A549 (cell line): ENCODE results near the gene TFF3. TPM values are rescaled to one million over a fixed set of nuclear protein-coding genes. Genes with fewer than 3 reads are reported as not detected.

Experiments
- ATAC-seq, 2 experiments: fragments of 200-7000 bp in 1 of 2; fragments of >200 bp in 1 of 2; cut with Nextera tagmentation in 1 of 2; cut with Tn5 transposase in 1 of 2; 3 replicates each; pipeline versions ENCODE4 v1.8.0 to v1.9.1; 2018 to 2020; ENCODE audit warnings: mild to moderate bottlenecking in 1 of 2, moderate library complexity in 1 of 2
- CTCF ChIA-PET: fragments of 300-600 bp; sonication (Branson Sonifier 250); formaldehyde crosslinking; extraction: SDS; loops from one replicate; lab custom pipeline; 2021; ENCODE audit warnings: antibody characterized with exemption, inconsistent platforms; lab: Yijun Ruan, JAX
- POLR2A ChIA-PET: fragments of 350-600 bp; formaldehyde crosslinking; extraction: SDS; loops from one replicate; lab custom pipeline; 2021; ENCODE audit warnings: antibody characterized with exemption, inconsistent platforms; lab: Yijun Ruan, JAX
- DNase-seq, 2 experiments: peaks; one replicate each; pipeline versions ENCODE4 v3.0.0 to v3.0.0-alpha.2; 2011 to 2016; ENCODE audit warnings: low read depth in 1 of 2, low spot score in 1 of 2
- FAIRE-seq: peaks from 2 replicates; lab custom pipeline; 2011; peaks lifted over from hg19 to GRCh38; lab: Jason Lieb, UNC
- H3K27ac ChIP-seq, 2 experiments: fragments of >200 bp; sonication (Bioruptor Twin); formaldehyde crosslinking; 3 replicates each; pipeline ENCODE4 v1.5.1; 2016 to 2017
- H3K4me1 ChIP-seq: fragments of >200 bp; sonication (Bioruptor Twin); formaldehyde crosslinking; 3 replicates; pipeline ENCODE4 v1.6.1; 2016
- H3K4me2 ChIP-seq: fragments of >200 bp; sonication (Bioruptor Twin); formaldehyde crosslinking; 3 replicates; pipeline ENCODE4 v1.6.1; 2016
- H3K4me3 ChIP-seq: fragments of >200 bp; sonication (Bioruptor Twin); formaldehyde crosslinking; 3 replicates; pipeline ENCODE4 v1.5.1; 2016
- H3K9me3 ChIP-seq: fragments of >200 bp; sonication (Bioruptor Twin); formaldehyde crosslinking; 3 replicates; pipeline ENCODE4 v1.6.1; 2016
- ATOH8 ChIP-seq: fragments of 250-450 bp; sonication (Bioruptor Pico); IDR thresholded peaks from 2 replicates; pipeline ENCODE4 v1.5.0; 2020; ENCODE audit warnings: low read depth, mild to moderate bottlenecking, moderate library complexity
- BCL3 ChIP-seq: fragments of >200 bp; sonication (Bioruptor Twin); formaldehyde crosslinking; IDR thresholded peaks from 3 replicates; pipeline ENCODE4 v1.6.1; 2016
- BHLHE40 ChIP-seq: IDR thresholded peaks from 2 replicates; pipeline ENCODE4 v1.6.1; 2012; ENCODE audit warnings: low read depth, low read length, inconsistent platforms
- CBX8 ChIP-seq: fragments of 200-600 bp; sonication (generic); IDR thresholded peaks from 2 replicates; pipeline ENCODE4 v1.6.1; 2016
- CEBPB ChIP-seq, 2 experiments: fragments of >200 bp in 1 of 2; sonication (Bioruptor Twin) in 1 of 2; formaldehyde crosslinking in 1 of 2; IDR thresholded peaks; 2 replicates each; pipeline ENCODE4 v1.6.1; 2012 to 2016
- CHD4 ChIP-seq: fragments of 200-600 bp; sonication (generic); IDR thresholded peaks from 2 replicates; pipeline ENCODE4 v1.6.1; 2016; ENCODE audit warnings: antibody characterized with exemption, mild to moderate bottlenecking, borderline replicate concordance
- HDAC2 ChIP-seq: fragments of 200-600 bp; sonication (generic); IDR thresholded peaks from 2 replicates; pipeline ENCODE4 v1.6.1; 2016
- HMGXB4 ChIP-seq: fragments of 250-450 bp; sonication (Bioruptor Pico); IDR thresholded peaks from 2 replicates; pipeline ENCODE4 v1.5.0; 2021; ENCODE audit warnings: mild to moderate bottlenecking, moderate library complexity, borderline replicate concordance
- HOXB13 ChIP-seq: fragments of 250-450 bp; sonication (Bioruptor Pico); IDR thresholded peaks from 2 replicates; pipeline ENCODE4 v1.5.0; 2020; ENCODE audit warnings: low read depth, mild to moderate bottlenecking, moderate library complexity
- HOXB5 ChIP-seq: fragments of 250-450 bp; sonication (Bioruptor Pico); IDR thresholded peaks from 2 replicates; pipeline ENCODE4 v1.5.0; 2020; ENCODE audit warnings: mild to moderate bottlenecking, moderate library complexity
- JUN ChIP-seq, 2 experiments: fragments of >200 bp; sonication (Bioruptor Twin); formaldehyde crosslinking; IDR thresholded peaks; 2 replicates in 1 of 2; 3 replicates in 1 of 2; pipeline ENCODE4 v1.6.1; 2016 to 2017
- MAZ ChIP-seq: fragments of 150-350 bp; IDR thresholded peaks from 2 replicates; pipeline ENCODE4 v1.6.1; 2014; ENCODE audit warnings: antibody characterized with exemption, low read depth, low read length, borderline replicate concordance
- MYC ChIP-seq: IDR thresholded peaks from 2 replicates; pipeline ENCODE4 v1.6.1; 2012; ENCODE audit warnings: mild to moderate bottlenecking, inconsistent platforms, low read length, improper control_type of control experiment, borderline replicate concordance
- NFE2L2 ChIP-seq: fragments of 150-350 bp; conservative IDR thresholded peaks from 2 replicates; pipeline ENCODE4 v1.6.1; 2014; ENCODE audit warnings: low read length
- NPAS2 ChIP-seq: fragments of 250-450 bp; sonication (Bioruptor Pico); IDR thresholded peaks from 2 replicates; pipeline ENCODE4 v1.8.0; 2022; ENCODE audit warnings: mild to moderate bottlenecking, moderate library complexity, borderline replicate concordance
- PBX3 ChIP-seq: IDR thresholded peaks from 2 replicates; pipeline ENCODE4 v1.6.1; 2012
- POLR2A ChIP-seq: IDR thresholded peaks from 2 replicates; pipeline ENCODE4 v1.6.1; 2012; ENCODE audit warnings: mild to moderate bottlenecking, low read length
- POLR2AphosphoS2 ChIP-seq: conservative IDR thresholded peaks from 2 replicates; pipeline ENCODE4 v1.6.1; 2012; ENCODE audit warnings: low read length, improper control_type of control experiment, inconsistent platforms
- RAD21 ChIP-seq, 2 experiments: fragments of >200 bp in 1 of 2; sonication (Bioruptor Twin) in 1 of 2; formaldehyde crosslinking in 1 of 2; IDR thresholded peaks in 1 of 2; conservative IDR thresholded peaks in 1 of 2; 2 replicates in 1 of 2; 3 replicates in 1 of 2; pipeline ENCODE4 v1.6.1; 2012 to 2018; ENCODE audit warnings: inconsistent platforms in 1 of 2
- RARB ChIP-seq: fragments of 250-450 bp; sonication (Bioruptor Pico); IDR thresholded peaks from 2 replicates; pipeline ENCODE4 v1.8.0; 2021; ENCODE audit warnings: mild to moderate bottlenecking, moderate library complexity
- RFX5 ChIP-seq: fragments of 450-650 bp; IDR thresholded peaks from 2 replicates; pipeline ENCODE4 v1.7.1; 2014; ENCODE audit warnings: antibody characterized with exemption, mild to moderate bottlenecking, moderate library complexity
- SREBF2 ChIP-seq: fragments of 450-650 bp; IDR thresholded peaks from 2 replicates; pipeline ENCODE4 v1.6.1; 2014; ENCODE audit warnings: mild to moderate bottlenecking, moderate library complexity
- USF2 ChIP-seq: fragments of 450-650 bp; IDR thresholded peaks from 2 replicates; pipeline ENCODE4 v1.6.1; 2014; ENCODE audit warnings: antibody characterized with exemption
- ZFP36 ChIP-seq: fragments of 450-650 bp; IDR thresholded peaks from 2 replicates; pipeline ENCODE4 v1.6.1; 2014; ENCODE audit warnings: borderline replicate concordance; ENCODE audit not compliant: partially characterized antibody
- WGBS: methylation state at CpG from one replicate; pipeline ENCODE4 v1.1.6; 2017; ENCODE audit errors: missing lambda C conversion rate; 5-methylcytosine and 5-hydroxymethylcytosine counted together
- polyA plus RNA-seq, 4 experiments: library from polyadenylated mRNA; depleted of rRNA in 3 of 4; stranded (reverse); fragments of >200 nt; fragmentation: RNase III in 1 of 4; extraction: RNeasy Plus Mini Kit Qiagen cat#74134 plus additional on column Dnase treatment in 1 of 4; gene quantifications; 2 replicates in 3 of 4; 3 replicates in 1 of 4; pipeline ENCODE4 v1.2.3, GENCODE V29; 2011 to 2017

The TFF3 gene
- polyA plus RNA-seq, 2 of the 4 experiments (the other 2 are of a cell fraction) = 0.43 TPM; not detected in 1

GRCh38 chr21:42317341-42317741 lies 2.1 kb upstream of the TFF3 start:
- TF ChIP-seq MAZ (no peak), RARB (no peak), CEBPB (IDR thresholded peaks at IDR 0.05) (no peak), POLR2AphosphoS2 (no peak), RAD21 (conservative IDR thresholded peaks at IDR 0.05 in 1 of 2, IDR thresholded peaks at IDR 0.05 in 1 of 2) (no peak), ATOH8 (CRISPR knock-in tag) (no peak), NFE2L2 (no peak), SREBF2 (no peak), JUN (IDR thresholded peaks at IDR 0.05) (no peak), ZFP36 (no peak), BHLHE40 (no peak), POLR2A (no peak), USF2 (no peak), HMGXB4 (CRISPR knock-in tag) (no peak), BCL3 (no peak), PBX3 (no peak)
- no peak overlapping the region for H3K4me2 ChIP-seq
- no peak overlapping the region for H3K4me3 ChIP-seq
- no peak for ATAC-seq
- no peaks in the 10 kb centered on the region for H3K4me1 ChIP-seq
- H3K9me3 ChIP-seq = no peaks in the 10 kb centered on the region
- WGBS = 75% methylated on average over 2 of the region's 8 CpGs
- no peak overlapping the region for H3K27ac ChIP-seq
- no peak for FAIRE-seq
- ChIA-PET CTCF (no interaction called here), POLR2A (no interaction called here)
- no peak for DNase-seq

GRCh38 chr21:42316891-42317290 lies 1.7 kb upstream of the TFF3 start:
- H3K27ac ChIP-seq = no peak overlapping the region
- DNase-seq (no peak), ATAC-seq (no peak), FAIRE-seq (no peak)
- no peaks in the 10 kb centered on the region for H3K4me1 ChIP-seq
- no peak overlapping the region for H3K4me2 ChIP-seq
- WGBS = 89% methylated on average over 8 of the region's 16 CpGs
- no peak overlapping the region for H3K4me3 ChIP-seq
- ChIA-PET POLR2A (no interaction called here), CTCF (no interaction called here)
- no peak for TF ChIP-seq POLR2AphosphoS2
- no peak for TF ChIP-seq CBX8
- no peak for TF ChIP-seq HOXB13
- no peaks in the 10 kb centered on the region for H3K9me3 ChIP-seq

- 71% methylated on average over 5 of the region's 6 CpGs for WGBS
- no peaks in the 10 kb centered on the region for H3K4me1 ChIP-seq
- CTCF ChIA-PET = interaction anchor here (0.7 to 1.0 kb wide), 2 partner anchors 135 to 169 kb away, joined by 3 read pairs; no protein-coding TSS in a partner anchor
- FAIRE-seq (no peak), ATAC-seq (no peak), DNase-seq (no peak)
- POLR2A ChIA-PET = no interaction called here
- no peak overlapping the region for H3K4me3 ChIP-seq
- H3K27ac ChIP-seq = no peak overlapping the region
- TF ChIP-seq BHLHE40 (no peak), RFX5 (no peak), MYC (no peak), CBX8 (no peak), ATOH8 (CRISPR knock-in tag) (no peak), CHD4 (no peak), NPAS2 (CRISPR knock-in tag) (no peak), SREBF2 (no peak), HDAC2 (no peak), HOXB5 (CRISPR knock-in tag) (no peak)
- H3K9me3 ChIP-seq = no peaks in the 10 kb centered on the region
- H3K4me2 ChIP-seq = no peak overlapping the region
Observed at GRCh38 chr21:42314616-42315295, 453 bp downstream of the TFF3 start.
